Prostate gland (tissue), 2 donors: ENCODE data around the gene SLC8A3. TPM values are rescaled to one million over a fixed set of nuclear protein-coding genes. Genes with fewer than 3 reads are reported as not detected.

Experiments used
- DNase-seq: peaks from one replicate; pipeline ENCODE4 v3.0.0-alpha.2; 2019; ENCODE audit warnings: low spot score
- H3K27ac ChIP-seq, 2 donors: fragments of 200-600 bp; sonication (generic); 2 replicates each; pipeline ENCODE4 v1.5.1; 2017 to 2019
- H3K27me3 ChIP-seq: fragments of 200-600 bp; sonication (generic); replicated peaks from 2 replicates; pipeline ENCODE4 v1.5.1; 2019; ENCODE audit not compliant: insufficient read depth
- H3K36me3 ChIP-seq, 2 donors: fragments of 200-600 bp; sonication (generic); 1 replicate in 1 of 2; 2 replicates in 1 of 2; pipeline versions ENCODE4 v1.5.1 to v1.8.1; 2017 to 2019
- H3K4me1 ChIP-seq: fragments of 200-600 bp; sonication (generic); replicated peaks from 2 replicates; pipeline ENCODE4 v1.5.1; 2019
- H3K4me3 ChIP-seq, 2 donors: fragments of 200-600 bp; sonication (generic); 2 replicates each; pipeline ENCODE4 v1.5.1; 2017 to 2019
- H3K9me3 ChIP-seq: fragments of 200-600 bp; sonication (generic); 2 replicates; pipeline ENCODE4 v1.5.1; 2017
- POLR2A ChIP-seq: fragments of 450-650 bp; IDR thresholded peaks from one replicate; pipeline ENCODE4 v1.6.1; 2016; ENCODE audit warnings: antibody characterized with exemption, mild to moderate bottlenecking
- POLR2AphosphoS5 ChIP-seq: sonication (generic); formaldehyde crosslinking; IDR thresholded peaks from one replicate; pipeline ENCODE4 v1.6.1; 2017; ENCODE audit warnings: antibody characterized with exemption
- WGBS: methylation state at CpG from one replicate; pipeline ENCODE4 v1.1.5; 2018; 5-methylcytosine and 5-hydroxymethylcytosine counted together
- intact Hi-C: fragments of 100-400 bp; cut with DNase I; formaldehyde crosslinking; loops from one replicate; pipeline ENCODE4 v1.14.2; 2022
- total RNA-seq, 2 donors: library from RNA; depleted of rRNA; stranded (reverse); fragments of >200 nt; gene quantifications; one replicate each; pipeline ENCODE4 v1.1.0, GENCODE V29; 2016
- TF ChIP-seq, protein P1 (sequence below), 4 experiments: fragments of 200-600 bp in 2 of 4; fragments of 450-650 bp in 2 of 4; sonication (generic) in 2 of 4; IDR thresholded peaks; 1 replicate in 3 of 4; 2 replicates in 1 of 4; pipeline ENCODE4 v1.5.1; 2016 to 2019; ENCODE audit warnings: antibody characterized with exemption in 4 of 4, mild to moderate bottlenecking in 2 of 4, moderate library complexity in 2 of 4

SLC8A3 gene
- total RNA-seq, 2 donors from 2014 or later, result 0.62 to 0.77 TPM

DNA sequence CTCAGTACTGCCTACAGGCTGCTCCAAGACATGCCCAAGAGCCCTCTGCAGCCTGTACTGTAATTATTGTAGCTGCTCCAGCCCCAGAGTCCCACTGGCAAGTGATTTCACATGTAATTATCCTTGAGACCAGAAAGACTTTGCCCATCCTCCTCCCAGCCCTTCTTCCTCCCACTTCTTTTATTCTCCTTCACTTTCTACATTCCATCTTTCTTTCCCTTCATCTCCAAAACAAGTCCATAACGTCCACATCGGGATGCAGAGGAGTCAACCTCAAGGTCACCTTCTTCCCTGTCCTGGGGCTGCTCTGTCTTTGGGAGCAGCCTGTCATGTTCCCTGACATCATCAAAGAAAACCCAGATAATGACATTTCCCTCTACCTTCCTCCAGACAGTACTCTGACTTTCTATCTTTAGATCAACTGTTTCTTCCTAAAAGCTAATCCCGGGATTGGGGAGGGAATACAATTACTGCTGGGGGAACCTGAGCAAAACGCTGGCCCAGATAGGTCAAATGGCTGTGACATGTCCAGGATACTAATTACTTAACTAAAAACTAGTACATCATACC, 39.1 kb downstream of the SLC8A3 start:
- Histone ChIP-seq H3K4me1 (no peaks in the 10 kb centered on the region), H3K9me3 (no peaks in the 10 kb centered on the region), H3K27ac (no peak overlapping the region), H3K4me3 (no peak overlapping the region), H3K36me3 (no peaks in the 10 kb centered on the region), H3K27me3 (no peaks in the 10 kb centered on the region)
- intact Hi-C loops, result no loop called here
- WGBS, result 65% methylated on average over 4 of the region's 4 CpGs
- no peak for TF ChIP-seq POLR2AphosphoS5
- no peak for TF ChIP-seq POLR2A
- TF ChIP-seq, protein P1, sequence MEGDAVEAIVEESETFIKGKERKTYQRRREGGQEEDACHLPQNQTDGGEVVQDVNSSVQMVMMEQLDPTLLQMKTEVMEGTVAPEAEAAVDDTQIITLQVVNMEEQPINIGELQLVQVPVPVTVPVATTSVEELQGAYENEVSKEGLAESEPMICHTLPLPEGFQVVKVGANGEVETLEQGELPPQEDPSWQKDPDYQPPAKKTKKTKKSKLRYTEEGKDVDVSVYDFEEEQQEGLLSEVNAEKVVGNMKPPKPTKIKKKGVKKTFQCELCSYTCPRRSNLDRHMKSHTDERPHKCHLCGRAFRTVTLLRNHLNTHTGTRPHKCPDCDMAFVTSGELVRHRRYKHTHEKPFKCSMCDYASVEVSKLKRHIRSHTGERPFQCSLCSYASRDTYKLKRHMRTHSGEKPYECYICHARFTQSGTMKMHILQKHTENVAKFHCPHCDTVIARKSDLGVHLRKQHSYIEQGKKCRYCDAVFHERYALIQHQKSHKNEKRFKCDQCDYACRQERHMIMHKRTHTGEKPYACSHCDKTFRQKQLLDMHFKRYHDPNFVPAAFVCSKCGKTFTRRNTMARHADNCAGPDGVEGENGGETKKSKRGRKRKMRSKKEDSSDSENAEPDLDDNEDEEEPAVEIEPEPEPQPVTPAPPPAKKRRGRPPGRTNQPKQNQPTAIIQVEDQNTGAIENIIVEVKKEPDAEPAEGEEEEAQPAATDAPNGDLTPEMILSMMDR (IDR thresholded peaks at IDR 0.05), result no peak
- no peak for DNase-seq

DNA sequence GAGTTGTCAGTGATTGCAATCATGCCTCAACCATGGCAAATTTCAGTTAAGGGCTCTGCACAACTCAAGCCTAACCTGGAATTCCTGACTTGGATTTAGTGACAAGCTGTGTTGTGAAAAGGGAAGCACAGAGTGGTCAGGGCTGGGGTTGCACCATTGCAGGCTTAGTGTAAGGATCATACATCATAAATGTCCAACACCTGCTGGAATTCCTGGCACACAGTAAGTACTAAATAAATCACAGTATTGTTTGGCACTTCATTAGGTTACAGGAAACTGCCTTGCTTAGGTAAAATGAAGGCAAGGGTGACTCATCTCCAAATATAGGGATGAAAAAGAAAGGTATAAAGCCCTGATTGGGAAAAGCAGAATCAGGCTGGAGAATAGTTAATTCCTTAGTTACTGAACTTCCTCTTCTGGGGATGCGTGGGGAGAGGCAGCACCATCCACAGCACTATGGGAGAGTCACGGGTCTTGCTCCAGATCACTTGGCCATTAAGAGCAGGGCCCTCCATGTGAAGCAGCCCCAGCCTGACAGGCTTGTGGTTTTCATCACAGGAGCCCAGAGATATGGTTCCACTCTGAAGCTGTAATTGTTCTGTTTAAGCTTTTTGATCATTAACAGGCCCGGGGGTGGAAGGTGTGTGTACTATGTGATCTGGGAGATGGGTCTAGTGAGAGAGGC, 39.7 kb downstream of the SLC8A3 start:
- H3K36me3 ChIP-seq, result no peaks in the 10 kb centered on the region
- H3K4me1 ChIP-seq, result no peaks in the 10 kb centered on the region
- DNase-seq, result no peak
- H3K27me3 ChIP-seq, result no peaks in the 10 kb centered on the region
- no peak overlapping the region for H3K27ac ChIP-seq
- no peak for TF ChIP-seq POLR2A
- TF ChIP-seq, protein P1 (IDR thresholded peaks at IDR 0.05), result no peak
- TF ChIP-seq POLR2AphosphoS5, result no peak
- 40% methylated on average over 3 of the region's 3 CpGs for WGBS
- intact Hi-C loops, result no loop called here
- no peaks in the 10 kb centered on the region for H3K9me3 ChIP-seq
- H3K4me3 ChIP-seq, result no peak overlapping the region

DNA sequence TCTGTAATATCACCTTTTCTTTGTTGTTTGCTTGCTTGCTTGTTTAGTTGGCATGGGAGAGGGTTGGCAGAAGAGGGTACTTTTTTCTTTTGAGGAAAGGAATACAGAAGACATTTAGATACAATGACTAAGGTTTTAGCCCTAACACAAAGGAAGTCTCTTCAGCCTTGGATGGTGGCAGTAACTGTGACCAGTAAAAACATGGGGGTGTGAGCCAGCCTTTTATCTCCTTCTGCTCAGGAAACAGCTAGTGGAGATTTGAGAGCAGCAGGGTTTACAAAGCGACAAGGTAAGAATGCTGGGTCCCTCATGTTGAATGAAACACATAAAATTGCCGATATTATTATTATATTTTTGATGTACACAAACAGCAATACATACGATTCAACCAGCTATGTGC, 40.4 kb downstream of the SLC8A3 start:
- TF ChIP-seq, protein P1 (IDR thresholded peaks at IDR 0.05), result no peak
- no peak for TF ChIP-seq POLR2A
- TF ChIP-seq POLR2AphosphoS5, result no peak
- Histone ChIP-seq H3K9me3 (no peaks in the 10 kb centered on the region), H3K4me3 (no peak overlapping the region), H3K27me3 (no peaks in the 10 kb centered on the region), H3K27ac (no peak overlapping the region), H3K4me1 (no peaks in the 10 kb centered on the region), H3K36me3 (no peaks in the 10 kb centered on the region)
- no peak for DNase-seq
- intact Hi-C loops, result no loop called here
- 89% methylated on average over 3 of the region's 3 CpGs for WGBS

DNA sequence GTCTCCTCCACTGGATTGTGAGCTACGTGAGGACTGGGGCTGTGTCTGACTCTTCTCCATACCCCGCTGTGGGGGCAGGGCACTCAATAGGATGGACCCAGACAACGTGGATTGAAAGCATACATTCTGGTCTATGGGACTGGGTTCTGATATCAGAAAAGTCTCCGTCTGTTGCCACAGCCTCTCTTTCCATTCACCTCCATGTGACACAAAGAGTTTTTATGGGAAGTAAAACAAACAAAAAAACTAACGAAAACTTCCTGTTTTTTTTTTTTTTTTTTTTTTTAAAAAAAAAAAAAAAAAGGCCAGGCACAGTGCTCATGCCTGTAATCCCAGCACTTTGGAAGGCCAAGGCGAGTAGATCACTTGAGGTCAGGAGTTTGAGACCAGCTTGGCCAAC, 44.7 kb downstream of the SLC8A3 start:
- WGBS, result 61% methylated on average over 6 of the region's 6 CpGs

More for the DNA sequence above, 44.7 kb downstream of the SLC8A3 start:
- no peak overlapping the region for H3K27ac ChIP-seq
- no peaks in the 10 kb centered on the region for H3K27me3 ChIP-seq
- no peaks in the 10 kb centered on the region for H3K36me3 ChIP-seq
- no peak for DNase-seq
- no peaks in the 10 kb centered on the region for H3K4me1 ChIP-seq
- no peak overlapping the region for H3K4me3 ChIP-seq
- TF ChIP-seq POLR2A (no peak), POLR2AphosphoS5 (no peak)
- TF ChIP-seq, protein P1 (IDR thresholded peaks at IDR 0.05), result no peak
- intact Hi-C loops, result no loop called here
- H3K9me3 ChIP-seq, result no peaks in the 10 kb centered on the region
